ENCODE results near the gene MAML3.

The MAML3 gene

DNA sequence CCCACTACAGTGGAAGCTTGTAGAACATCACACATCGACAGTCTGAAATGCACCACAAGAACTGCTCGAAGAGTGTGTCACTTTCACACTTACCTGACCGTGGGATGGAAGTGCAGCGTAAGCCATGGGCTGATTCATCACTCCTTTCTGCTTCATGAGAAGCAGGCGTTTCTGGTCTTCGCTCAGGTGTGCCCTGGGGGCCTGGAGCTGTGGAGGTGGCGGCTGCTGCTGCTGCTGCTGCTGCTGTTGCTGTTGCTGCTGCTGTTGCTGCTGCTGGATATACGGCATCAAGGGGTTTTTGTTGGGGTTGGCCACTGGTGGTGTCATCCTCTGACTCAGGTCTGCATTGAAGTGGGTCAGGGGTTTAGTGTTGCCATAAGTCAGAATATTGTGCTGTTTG, 264.7 kb downstream of the MAML3 start:
- DNase-seq: no peak

DNA sequence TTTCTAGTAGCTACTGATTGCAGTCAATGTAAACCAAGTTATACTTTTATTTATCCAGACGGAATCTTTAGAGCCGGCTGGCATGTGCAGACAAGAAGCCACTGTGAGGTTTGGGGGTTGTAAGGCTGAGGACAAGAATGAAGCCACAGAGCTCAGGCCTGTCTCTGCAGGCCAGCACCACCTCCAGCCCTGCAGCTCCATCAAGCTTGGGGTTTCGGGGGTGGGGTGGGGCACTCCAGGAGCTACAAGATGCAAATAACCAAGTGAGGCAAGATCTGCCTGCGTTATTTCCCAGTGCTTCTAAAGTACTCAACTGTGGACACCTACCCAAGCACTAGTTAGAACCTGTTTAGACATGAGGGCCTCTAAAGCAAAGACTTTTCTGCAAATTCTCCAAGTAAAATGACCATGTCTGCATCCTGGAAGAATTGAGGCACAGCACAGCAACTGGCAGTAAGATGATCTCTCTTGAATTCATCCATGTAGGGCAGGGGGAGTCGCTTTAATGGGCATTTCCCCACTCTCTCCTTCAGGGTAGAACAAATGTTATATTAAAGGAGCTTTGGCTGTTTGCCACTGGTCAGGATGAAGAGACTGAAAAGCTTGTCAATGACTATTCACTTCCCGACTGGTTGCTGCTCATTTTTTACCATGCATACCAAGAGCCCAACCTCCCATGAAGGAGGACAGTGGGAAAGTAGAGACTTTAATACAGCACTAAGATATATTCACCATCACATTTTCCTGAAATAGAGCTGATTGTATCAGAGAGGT, 265.8 kb downstream of the MAML3 start:
- DNase-seq: no peak

DNA sequence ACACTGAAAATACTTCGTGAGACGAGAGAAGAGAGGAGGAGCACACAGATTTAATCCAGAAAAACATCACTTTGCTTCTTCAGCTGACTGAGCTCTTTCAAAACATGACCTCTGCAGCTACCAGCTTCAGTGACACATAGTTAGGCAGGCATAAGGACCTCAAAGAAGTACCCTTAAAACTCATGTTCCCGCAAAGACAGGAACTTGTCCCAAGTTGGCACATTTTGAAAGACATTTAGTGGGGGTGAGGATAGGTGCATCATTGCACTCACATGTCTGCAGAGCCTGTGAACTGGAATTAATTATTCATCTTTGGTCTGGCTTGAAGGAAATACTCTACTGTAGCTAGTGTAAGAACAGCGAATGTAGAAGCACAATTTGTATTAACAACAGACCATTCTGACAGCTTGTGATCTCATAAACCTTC, 266.6 kb downstream of the MAML3 start:
- no peak for DNase-seq

DNA sequence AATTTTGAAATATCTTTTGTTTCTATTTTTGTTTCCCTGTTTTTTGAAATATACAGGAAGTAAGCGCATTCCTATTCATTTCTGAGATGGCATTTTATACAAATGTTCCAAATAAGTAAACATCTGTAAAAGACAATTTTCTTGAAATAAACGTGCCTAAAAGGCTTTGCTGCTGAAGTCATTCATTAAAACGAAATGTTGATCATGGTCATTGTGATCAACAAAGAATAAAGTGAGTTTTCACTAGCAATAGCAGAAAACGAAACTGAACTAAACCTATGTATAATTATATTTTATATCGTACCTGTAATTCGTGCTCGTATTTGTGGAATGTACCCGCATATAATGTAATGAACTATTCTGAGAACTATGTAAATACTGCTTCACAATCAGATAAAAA, 267.2 kb downstream of the MAML3 start:
- no peak for DNase-seq

DNA sequence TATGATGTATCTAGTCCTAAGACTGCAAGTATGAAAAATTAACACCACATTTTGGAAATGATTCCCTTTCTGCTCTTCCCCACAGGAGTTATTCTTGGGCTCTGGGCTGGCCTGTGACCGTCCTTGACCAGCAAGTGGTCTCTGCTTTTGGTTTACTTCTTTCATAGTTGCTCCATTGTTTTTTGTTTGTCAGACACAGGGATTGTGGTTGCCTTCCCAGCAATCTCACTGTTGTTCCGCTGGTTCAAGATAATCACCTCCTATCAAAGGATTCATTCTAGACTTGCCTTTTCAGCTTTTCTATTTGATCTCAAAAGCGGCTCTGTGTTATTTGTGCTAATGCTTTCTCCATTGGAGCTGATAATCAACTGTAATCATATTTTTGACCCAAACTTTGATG, 269.5 kb downstream of the MAML3 start:
- no peak for DNase-seq

DNA sequence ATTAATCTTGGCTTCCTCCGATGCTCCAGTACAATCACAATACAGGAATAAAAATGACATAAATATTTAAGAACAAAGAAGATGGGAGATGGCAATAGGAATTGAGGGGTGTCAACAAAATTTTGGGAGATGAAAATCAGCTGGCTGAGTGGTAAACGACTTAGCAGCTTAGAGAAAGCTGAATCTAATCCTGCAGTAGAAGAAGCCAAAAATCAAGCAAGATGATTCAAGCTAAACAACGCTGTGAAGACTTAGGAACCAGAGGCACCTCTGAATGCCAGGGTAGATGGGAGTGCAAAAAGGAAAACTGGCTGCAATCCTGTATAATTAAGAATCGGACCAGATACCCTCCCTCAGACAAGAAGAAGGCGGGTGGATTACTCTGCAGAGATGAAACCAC, 273.1 kb downstream of the MAML3 start:
- DNase-seq: no peak

DNA sequence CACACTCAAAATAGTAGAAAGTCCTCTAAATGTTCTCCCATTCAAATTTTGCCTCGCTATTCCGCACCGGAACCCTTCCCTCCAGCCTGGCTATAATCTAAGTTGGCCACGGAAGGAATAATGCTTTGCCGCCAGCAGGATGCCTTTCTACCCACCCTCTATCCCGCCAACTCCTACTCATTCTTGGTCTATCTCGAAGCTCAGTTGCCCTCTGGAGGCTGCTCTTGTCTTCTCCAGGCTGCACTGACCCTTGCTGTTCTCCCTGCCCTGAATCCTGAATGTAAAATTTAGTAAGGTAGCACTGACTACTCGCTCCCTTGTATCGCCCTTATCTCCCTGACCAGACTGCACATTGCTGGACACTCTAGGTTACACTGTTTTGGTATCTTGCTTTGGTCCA, 275.9 kb downstream of the MAML3 start:
- no peak for DNase-seq

DNA sequence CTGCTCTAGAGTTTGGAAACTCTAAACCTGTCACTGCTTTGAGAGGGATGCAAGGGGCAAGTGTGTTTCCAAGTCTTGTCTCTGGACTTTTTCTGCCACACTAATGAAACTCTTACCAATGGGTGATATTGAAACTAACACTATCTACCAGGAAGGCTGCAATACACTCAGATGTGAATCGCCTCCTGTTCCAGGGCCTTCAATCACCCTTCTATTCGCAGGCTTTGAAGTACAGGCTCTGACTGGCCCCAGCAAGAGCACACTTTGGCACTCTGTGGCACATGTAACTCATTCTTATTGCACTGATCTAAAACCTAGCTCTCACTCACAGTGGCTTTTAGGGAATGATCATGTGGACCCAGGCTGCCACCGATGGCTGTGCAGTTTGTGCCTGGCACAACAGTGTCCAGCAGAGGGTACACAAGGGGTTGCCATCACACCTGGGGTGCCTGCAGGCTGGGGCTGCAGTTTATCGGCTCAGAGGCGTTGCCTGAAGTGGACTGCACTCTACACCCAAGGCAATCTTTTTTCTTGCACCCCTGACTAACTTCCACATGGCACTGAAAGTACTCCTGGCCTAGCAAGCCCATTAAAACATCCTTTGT, 277.5 kb downstream of the MAML3 start:
- DNase-seq: no peak

DNA sequence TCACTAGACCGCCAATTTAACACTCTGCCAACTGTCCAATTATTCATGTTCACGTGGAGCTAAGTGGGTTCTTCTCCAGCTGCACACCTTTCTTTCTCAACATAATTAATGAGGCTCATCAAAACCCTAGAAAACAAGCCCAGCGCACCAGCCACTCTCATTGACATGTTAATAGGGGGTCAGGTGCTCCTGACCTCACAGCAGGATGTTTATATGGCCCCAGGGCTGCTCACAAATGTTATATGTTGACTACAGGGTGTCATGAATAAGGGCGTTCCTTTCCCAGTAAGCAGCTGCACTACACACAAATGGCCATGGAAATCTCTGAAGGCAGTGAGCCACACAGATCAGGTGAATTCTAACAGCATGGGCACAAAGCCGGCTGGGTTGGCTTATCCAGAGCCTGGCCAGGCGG, 278.6 kb downstream of the MAML3 start:
- DNase-seq: peak; percentile 90

DNA sequence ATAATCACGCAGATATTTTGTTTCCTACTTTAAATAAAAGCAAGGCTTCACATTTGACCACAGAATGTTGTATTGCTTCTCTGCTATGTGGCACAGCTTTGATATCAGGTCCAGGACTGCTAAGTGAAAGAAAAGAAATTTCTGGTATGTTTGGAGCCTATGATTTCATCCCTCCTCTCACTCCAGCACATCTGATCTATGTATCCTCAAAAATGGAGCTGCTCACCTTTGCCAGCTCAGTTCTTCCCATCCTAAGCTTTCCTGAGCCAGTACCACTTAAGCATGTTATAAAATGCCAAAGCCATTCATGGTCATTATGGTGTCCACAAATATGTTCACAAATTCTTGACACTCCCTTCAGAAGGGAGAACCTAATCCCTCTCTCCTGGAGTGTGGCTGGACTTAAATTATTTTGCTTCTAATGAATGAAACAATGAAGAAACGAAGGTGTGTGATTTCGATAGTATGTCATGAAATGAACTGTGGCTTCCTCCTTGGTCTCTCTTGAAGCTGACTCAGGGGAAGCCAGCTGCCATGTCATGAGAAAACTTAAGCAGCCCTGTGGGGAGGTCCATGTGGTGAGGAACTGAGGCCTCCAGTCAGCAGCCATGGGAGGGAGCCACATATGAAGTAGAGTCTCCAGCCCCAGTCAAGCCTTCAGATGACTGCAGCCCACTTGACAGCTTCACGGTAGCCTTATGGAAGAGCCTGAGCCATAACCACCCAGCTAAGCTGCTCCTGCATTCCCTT, 280.7 kb downstream of the MAML3 start:
- no peak for DNase-seq

DNA sequence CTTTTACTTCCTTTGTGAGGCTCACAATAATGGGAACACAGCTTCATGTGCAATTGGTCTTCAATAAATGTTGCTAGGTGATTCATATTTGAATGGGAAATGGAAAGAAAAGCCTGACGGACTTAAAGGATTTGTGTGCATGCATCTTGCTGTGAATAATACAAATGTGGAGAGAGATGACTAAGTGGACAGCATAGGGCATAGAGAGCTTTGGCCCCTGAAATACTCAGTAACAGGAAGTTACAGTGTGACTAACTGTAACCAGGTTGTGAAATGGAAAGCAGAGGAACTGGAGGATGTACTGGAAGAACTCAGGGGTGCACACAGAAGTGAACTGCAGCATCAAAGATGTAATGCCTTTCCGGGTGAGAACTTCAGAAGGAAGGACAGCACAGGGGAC, 281.7 kb downstream of the MAML3 start:
- DNase-seq: no peak

DNA sequence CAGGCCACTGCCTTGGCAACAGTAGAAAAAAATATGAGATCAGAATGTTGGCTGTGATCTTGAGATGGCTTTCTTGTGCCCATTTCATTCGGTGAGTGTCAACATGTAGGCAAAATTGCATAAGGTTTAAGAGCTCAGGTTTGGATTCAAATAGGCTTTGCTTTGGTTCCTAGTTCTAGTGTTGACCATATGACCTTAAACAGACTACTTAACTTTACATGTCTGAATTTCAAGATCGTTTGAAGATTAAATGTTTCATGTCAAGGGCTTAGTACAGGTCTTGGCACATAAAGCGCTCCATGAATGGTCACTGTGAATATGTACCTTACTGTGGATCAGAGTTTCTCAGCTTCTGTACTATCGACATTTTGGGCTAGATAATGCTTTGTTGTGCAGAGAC, 284.2 kb downstream of the MAML3 start:
- no peak for DNase-seq

DNA sequence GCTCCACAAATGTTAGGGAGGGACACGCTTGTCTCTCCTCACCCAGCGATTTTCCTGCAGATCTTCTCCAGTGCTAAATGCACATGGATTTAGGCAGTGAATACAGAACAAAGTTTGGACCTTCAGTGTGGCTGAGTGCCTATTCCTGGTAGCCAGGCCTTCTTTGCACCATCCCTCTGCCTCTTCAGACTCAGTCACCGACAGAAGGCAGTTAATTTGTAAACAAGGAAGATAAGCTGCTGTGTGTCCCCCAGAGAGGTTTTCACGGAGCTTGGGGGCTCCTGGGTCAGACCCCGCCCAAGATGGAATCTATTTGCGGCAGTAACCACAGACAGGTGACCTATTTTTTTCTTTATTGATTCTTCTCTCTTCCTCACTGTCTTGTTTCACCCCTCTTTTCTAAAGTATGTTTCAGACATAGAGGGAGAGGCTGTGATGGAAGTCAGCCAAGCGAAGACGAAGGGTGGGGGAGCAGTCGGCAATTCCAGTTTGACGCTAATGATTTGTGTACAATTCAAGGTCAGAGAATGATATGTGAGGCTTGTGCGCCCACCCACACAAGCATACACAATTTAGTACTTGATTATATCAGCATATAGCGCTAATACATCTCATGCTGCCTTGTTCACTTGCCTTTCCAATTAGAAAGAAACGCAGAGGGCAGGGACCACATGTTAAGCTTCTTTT, 287.6 kb downstream of the MAML3 start:
- peak; percentile 82 for DNase-seq

DNA sequence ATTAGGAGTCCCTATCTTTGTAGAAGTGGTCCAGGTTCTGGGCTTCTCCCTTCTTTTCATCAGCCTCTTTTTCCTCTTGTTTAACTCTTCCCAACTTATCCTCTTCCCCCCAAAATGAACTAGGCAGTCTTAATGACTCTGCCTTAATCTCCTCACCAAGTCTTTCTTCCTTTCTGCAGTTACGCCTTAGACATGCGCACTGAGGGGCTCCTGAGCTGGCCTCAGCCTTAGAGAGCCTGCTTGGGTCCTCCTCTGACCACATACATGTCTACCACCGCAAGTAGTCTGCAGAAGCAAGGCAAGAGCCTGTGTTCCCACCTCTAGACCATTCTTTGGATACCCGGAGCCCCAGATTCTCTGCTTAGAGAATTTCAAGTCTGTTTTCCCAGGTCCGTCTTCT, 288.4 kb downstream of the MAML3 start:
- DNase-seq: no peak

DNA sequence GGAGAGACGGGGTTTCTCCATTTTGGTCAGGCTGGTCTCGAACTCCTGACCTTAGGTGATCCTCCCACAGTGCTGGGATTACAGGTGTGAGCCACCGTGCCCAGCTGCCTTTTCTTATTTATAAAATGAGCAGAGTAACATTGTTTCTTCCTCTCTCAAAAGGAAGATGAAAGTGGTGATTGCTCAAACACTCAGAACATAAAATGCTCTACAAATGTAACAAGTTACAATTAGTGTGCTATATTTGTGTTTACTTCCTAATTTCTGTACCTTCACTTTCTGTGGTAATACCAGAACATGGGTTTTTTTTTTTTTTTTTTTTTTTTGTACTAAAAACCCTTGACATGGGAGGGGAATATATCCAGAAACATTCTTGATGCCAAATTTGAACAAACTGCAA, 290.5 kb downstream of the MAML3 start:
- DNase-seq: no peak

DNA sequence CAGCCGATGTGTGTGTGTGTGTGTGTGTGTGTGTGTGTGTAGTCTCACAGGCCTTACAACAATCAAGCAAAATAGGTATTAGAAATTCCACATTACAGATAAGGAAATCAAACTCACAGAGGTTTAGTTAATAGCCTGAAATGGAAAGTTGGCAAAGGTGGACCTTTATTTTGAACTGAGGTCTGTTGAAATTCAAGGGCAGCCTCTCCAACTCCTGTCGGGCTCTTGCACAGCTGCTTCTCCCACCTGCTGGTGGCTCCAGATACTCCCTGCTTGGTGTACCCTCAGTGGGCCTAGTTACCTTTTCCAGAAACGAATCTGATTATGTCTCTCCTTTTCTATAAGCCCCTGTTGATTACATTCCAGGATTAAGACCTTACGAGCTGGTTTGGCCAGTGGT, 292.5 kb downstream of the MAML3 start:
- DNase-seq: no peak

DNA sequence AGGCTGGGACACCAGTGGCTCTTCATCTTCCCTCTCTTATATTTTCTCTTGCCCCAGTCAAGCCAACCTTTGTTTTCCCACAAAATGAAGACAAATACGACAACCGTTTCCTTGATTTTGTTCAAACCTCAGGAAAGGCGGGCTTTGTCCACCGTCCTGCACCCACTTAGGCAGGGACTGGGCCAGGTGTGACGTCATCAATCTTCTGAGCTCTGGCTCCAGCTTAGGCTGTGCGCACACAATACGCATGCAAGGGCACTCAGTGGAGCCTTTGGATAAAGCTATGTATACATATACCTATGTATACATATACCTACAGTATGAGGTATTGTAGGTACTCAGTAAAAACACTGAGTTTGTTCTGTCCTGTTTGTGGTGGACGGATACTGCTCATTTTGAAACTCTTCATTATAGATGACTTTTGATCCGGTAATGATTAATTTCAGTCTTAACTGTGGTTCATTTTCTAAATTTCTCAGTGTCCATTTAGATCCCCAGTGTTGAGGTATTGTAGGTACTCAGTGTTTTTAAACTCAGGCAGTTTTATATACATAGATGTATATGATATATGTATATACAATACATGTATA, 293.5 kb downstream of the MAML3 start:
- no peak for DNase-seq

DNA sequence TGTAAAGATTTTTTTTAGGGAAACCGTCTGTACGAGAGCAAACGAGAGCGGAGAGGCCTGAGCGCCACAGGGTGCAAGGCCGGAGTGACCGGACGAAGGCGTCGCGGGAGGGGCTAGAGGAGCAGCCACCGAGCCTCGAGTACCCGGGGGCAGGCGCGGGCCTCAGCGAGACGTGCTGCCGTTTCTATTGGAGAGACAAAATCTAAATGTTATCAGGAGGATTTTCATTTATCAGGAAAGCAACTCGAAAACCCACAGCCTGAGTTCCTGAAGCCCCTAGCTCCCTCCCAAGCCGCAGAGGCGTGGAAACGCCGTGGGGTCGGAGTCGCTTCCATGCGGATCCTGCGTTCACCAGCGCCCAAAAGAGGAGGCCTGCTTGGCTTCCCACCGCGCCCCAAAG, 294.1 kb downstream of the MAML3 start:
- no peak for DNase-seq

DNA sequence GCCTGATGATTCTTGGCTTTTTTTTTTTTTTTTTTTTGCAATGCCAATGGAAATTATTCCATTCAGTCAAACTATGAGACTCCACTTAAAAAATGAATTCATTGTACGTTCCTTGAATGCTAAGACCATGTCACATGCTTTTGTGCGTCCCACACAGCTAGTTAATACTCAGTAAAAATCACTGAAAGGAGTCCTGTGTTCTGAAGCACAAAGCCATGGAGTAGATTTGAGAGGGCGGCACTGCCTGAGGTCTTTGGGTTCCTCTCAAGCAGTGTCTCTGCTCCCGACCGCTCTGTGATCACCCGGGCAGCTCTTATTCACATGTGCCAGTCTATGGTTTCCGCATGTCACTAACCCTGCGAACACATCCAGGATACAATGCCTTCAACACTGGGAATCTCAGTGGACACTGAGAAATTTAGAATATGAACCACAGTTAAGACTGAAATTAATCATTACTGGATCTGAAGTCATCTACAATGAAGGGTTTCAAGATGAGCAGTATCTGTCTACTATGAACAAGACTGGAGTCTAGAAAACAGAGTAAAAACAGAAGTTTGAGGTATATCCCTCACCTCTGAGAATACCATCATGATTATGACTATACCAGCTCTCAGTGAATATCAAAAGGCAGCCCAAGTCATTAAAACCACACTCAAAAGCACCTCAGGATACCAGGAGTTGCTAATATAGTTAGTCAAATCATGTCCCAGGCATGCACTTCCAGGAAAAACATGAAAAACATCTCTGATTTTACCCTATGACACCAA, 295.4 kb downstream of the MAML3 start:
- DNase-seq: no peak

DNA sequence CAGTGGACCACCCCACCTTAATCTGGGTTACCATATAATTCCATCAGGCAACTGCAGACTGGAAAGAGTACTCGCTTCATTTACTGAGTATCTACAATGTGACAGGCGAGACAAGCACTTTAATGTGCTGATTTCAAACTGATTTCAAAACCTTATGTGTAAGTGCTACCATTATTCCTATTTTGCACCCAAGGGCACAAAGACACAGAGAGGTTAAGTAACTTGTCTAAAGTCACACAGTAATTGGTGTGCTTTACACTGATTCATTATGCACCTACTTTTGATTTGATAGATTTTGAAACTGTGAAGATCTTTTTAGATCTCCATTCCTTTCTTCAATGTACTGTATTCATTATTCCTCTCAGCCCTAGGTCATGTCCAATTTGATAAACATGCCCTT, 296.0 kb downstream of the MAML3 start:
- DNase-seq: no peak

DNA sequence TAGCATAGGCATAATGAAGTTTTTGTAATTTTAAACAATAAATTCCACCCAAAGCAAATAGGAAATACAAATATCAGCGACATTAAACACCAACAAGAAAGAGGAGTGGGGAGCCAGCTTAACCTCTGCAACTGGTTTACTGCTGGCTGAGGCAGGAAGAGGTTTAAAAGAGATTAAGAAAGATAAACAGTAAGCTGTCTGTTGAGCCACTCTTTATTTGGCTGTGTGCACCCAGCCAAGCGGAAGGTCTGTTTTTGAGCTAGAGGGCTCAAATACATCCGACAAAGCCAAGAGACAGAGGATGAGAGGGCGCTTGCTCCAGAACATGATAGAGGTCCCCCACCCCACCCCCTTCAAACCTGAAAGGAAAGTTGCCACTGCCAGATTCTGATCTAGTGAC, 297.0 kb downstream of the MAML3 start:
- DNase-seq: peak; percentile 23

DNA sequence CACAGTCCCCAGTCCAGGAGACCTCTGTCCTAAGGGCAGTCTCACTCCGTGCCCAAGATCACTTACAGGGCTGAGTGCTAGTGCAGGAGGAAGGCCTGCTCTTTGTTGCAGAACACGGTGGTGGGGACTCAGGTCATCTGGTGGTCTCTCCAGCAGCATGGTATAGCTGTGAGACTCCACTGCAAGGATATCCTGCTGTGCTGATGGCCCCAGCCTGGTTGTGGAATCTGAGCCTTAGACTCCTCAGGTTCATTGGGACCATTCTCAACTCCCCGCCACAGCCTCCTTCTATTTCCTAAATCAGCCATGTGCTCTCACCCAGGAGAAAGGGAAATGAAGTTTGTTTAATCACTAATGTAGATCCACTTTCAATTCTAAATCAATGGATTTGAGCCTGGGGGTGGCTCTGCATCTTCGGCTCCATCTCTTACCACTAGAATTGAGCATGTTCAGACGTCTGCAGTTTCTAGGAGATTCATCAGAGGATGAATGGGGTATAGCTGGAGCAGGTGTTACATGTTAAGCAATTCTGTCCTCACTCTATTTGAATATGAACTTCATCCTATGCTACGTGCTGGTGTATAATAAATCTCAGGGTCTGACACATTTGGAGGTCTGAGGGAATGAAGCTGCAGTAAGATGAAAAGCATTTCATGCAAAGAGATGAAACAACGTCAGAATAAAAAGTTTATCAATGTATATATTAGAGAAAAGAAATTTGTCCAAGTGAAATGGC, 299.1 kb downstream of the MAML3 start:
- DNase-seq: no peak

Data from NCI-H2171 treated with DMSO at 0.1 percent for 48 hours (cell line).